ENCODE data around the gene GALNT11. TPM values are rescaled to one million over a fixed set of nuclear protein-coding genes. Genes with fewer than 3 reads are reported as not detected.
A peak's percentile ranks its signal among the peaks of the same experiment; 100 is the strongest.

GALNT11 gene
- total and polyA plus RNA-seq, 11 donors = 10.6 to 28.8 (median 22.0) TPM

GRCh38 chr7:152145853-152146466, 120.5 kb downstream of the GALNT11 start:
- peaks cover 3 to 100% (median 98%) of the 10 kb centered on the region in 9 donors for H3K36me3 ChIP-seq
- no peaks in the 10 kb centered on the region for H3K27me3 ChIP-seq
- 66 to 77% (median 71%) methylated on average over 4 of the region's 4 CpGs for WGBS, 4 donors
- peak; percentile 45 to 70 (median 59) for TF ChIP-seq CTCF (IDR thresholded peaks at IDR 0.05)
- no peak for TF ChIP-seq POLR2A (IDR thresholded peaks at IDR 0.05)
- ATAC-seq (peak; percentile 32 to 71 (median 68)), DNase-seq (no peak)
- H3K4me1 ChIP-seq = peaks cover 0 to 42% (median 16%) of the 10 kb centered on the region in 12 donors
- peak overlapping the region in 2 of 12 donors; percentile 44 to 50 for H3K27ac ChIP-seq
- no peak overlapping the region for H3K4me3 ChIP-seq
- no peaks in the 10 kb centered on the region for H3K9me3 ChIP-seq
- intact Hi-C loops (cut with DNase I) = loop anchor here in 2 of 10 donors (5.0 to 10.0 kb wide), 2 partner anchors 364 to 371 kb away; no protein-coding TSS in a partner anchor

- Histone ChIP-seq H3K9me3 (no peaks in the 10 kb centered on the region), H3K27ac (no peak overlapping the region), H3K36me3 (peaks cover 3 to 100% (median 100%) of the 10 kb centered on the region in 9 donors), H3K4me3 (no peak overlapping the region), H3K4me1 (peaks cover 0 to 30% (median 14%) of the 10 kb centered on the region in 12 donors), H3K27me3 (no peaks in the 10 kb centered on the region)
- TF ChIP-seq POLR2A (IDR thresholded peaks at IDR 0.05) (no peak), CTCF (IDR thresholded peaks at IDR 0.05) (no peak)
- ATAC-seq (no peak), DNase-seq (no peak)
- intact Hi-C loops (cut with DNase I) = loop anchor here in 2 of 10 donors (5.0 to 10.0 kb wide), 2 partner anchors 366 to 374 kb away; no protein-coding TSS in a partner anchor
- WGBS, 4 donors = 87 to 89% (median 88%) methylated on average over 5 of the region's 5 CpGs
Measured at GRCh38 chr7:152148706-152149105, 123.2 kb downstream of the GALNT11 start.

GRCh38 chr7:152149363-152149762, 123.9 kb downstream of the GALNT11 start:
- WGBS, 4 donors = 79 to 92% (median 91%) methylated on average over 6 of the region's 6 CpGs
- no peak overlapping the region for H3K4me3 ChIP-seq
- DNase-seq (no peak), ATAC-seq (no peak)
- intact Hi-C loops (cut with DNase I) = loop anchor here in 2 of 10 donors (5.0 to 10.0 kb wide), 2 partner anchors 367 to 375 kb away; no protein-coding TSS in a partner anchor
- peaks cover 3 to 100% (median 100%) of the 10 kb centered on the region in 9 donors for H3K36me3 ChIP-seq
- peaks cover 0 to 24% (median 12%) of the 10 kb centered on the region in 12 donors for H3K4me1 ChIP-seq
- H3K9me3 ChIP-seq = no peaks in the 10 kb centered on the region
- H3K27me3 ChIP-seq = no peaks in the 10 kb centered on the region
- TF ChIP-seq CTCF (IDR thresholded peaks at IDR 0.05) = no peak
- TF ChIP-seq POLR2A (IDR thresholded peaks at IDR 0.05) = no peak
- no peak overlapping the region for H3K27ac ChIP-seq

- Histone ChIP-seq H3K36me3 (peaks cover 3 to 100% (median 100%) of the 10 kb centered on the region in 9 donors), H3K27ac (no peak overlapping the region), H3K4me3 (no peak overlapping the region), H3K27me3 (no peaks in the 10 kb centered on the region), H3K4me1 (no peaks in the 10 kb centered on the region), H3K9me3 (no peaks in the 10 kb centered on the region)
- TF ChIP-seq CTCF (IDR thresholded peaks at IDR 0.05) = no peak
- TF ChIP-seq POLR2A (IDR thresholded peaks at IDR 0.05) = no peak
- WGBS, 4 donors = 73 to 78% (median 76%) methylated on average over 5 of the region's 5 CpGs
- ATAC-seq = peak in 2 of 4 donors; percentile 16 to 33
- intact Hi-C loops (cut with DNase I) = no loop called here
- DNase-seq = no peak
Measured at GRCh38 chr7:152152267-152152666, 126.8 kb downstream of the GALNT11 start.

All from heart left ventricle (tissue), 16 donors.